ENCODE measurements around the gene BANP. TPM values are rescaled to one million over a fixed set of nuclear protein-coding genes. Genes with fewer than 3 reads are reported as not detected.
"Not testable (repeated sequence)": the region's sequence is repeated elsewhere in the genome, so short reads cannot be mapped to it uniquely, and the experiment has no call there.

The BANP gene
- total RNA-seq, 1 donor from 2014 or later = 12.6 TPM

DNA sequence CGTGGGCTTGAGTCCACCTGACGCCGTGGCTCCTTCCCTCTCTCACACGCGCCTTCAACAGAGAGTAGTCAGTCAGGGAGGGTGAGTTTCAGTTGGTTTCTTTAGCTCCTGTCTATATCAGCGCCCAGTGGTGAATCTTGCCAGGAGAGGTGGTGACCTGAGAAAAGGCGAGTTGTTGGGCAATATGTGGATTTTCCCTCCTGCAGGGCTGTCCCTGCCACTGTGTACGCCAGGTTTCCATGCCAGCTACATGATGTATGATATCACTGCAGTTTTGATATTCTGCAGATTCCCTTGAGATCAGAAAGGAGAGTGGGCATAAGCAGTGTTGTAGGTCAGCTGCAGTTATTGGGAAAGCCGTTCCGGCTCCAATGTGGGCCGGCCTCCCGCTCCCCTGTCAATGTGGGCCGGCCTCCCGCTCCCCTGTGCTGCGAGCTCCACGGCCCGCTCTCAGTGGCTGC, 31.4 kb downstream of the BANP start:
- intact Hi-C loops (cut with DNase I) = no loop called here
- no peak for ATAC-seq (ENCODE audit: poor library complexity)
- DNase-seq = no peak

DNA sequence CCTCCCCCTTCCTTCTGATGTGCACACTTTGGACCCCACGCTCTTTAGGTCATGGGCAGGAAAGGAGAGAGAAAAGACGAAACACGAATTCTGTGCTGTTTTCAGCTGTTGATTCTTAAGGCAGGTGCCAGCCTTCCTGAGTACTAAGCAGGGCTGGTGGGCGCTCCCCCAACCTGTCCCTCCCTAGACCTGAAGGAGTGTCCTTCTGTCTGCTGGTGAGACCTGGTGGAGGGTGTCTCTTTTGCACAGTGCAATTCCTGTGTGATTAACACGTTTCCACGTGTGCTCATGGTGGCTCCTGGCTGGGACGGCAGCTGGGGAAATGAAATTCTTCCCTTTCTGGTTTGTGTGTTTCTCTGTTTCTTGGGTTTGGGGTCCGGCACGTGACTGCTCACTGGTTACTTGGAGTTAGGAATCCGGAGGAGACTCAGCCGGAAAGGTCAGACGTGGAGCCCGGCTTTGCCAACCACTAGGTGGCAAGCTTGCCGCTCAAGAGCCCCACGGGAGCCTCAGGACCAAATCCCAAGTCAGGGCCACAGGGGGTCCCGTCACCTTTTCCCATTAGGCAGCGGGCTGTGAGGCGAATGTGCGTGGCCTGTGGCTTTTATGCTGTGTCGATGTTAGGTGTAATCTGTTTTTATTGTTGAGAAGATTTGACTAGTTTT, 32.0 kb downstream of the BANP start:
- DNase-seq; intact Hi-C loops (cut with DNase I): not testable (repeated sequence)
- ATAC-seq (ENCODE audit: poor library complexity) = peak; percentile 89

DNA sequence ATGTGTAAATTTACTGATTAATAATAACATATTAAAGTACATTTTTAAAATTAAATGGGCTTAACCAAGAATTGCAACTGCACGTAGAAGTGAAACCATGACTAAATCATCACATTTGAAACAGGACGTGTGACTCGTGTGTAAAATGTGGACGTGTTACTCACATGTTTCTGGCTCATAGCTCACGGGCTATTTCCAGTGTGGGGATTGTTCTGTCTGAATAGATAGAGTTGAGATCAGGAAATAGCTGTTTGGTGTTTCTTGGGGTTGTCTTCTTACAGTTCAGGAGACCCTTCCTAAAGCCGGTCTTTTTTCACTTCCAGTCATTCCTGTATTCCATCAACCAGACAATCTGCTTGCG, 32.5 kb downstream of the BANP start:
- intact Hi-C loops (cut with DNase I) = not testable (repeated sequence)

DNA sequence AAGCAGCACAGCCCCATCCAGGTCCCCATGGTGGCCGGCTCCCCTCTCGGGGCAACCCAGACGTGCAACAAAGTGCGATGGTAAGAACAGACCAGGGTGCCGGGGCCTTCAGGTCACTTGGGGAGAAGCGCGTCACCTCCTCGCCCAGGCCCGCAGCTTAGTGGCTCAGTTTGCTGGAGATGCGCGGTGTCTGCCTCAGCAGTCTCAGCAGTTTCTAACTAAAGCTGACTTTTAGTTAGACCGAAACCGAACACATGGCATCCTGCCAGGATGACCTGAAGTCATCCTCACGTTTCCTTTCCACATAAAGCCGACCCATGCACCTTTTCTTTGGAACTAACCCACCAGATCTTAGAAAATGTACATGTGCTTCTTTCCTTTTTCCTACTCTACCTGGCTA, 32.9 kb downstream of the BANP start:
- intact Hi-C loops (cut with DNase I); ATAC-seq (ENCODE audit: poor library complexity); DNase-seq: not testable (repeated sequence)

More for the DNA sequence above, 32.5 kb downstream of the BANP start:
- DNase-seq; ATAC-seq (ENCODE audit: poor library complexity): not testable (repeated sequence)

DNA sequence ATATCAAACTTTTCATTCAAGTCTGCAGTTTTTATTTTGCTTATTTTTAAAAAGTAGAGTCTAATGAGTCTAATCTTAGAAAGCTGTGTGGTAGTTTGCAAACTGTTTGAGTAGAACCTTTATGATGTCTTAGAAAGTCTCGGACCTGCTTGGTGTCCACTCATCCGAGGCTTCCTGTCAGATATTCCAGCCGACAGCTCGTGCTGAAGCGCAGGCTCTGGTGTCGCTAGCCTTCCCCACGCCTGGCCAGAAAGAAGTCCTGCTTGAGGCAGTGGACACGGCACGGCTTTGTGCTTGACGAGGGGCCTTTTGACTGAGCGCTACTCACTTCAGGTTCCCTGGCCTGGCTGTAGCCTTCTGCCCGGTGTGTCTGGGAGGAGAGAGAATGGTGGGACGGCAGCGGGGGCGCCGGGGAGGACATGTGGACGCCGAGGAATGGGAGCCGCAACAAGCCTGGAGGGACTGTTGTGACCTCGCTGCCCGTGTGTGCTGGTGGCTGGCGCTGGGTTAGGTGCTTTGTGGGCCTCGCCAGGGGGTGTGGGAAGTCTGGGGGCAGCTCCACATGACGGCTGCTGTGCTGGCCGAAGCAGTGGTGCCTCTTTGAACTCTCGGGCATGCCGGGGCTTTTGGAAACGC, 33.5 kb downstream of the BANP start:
- intact Hi-C loops (cut with DNase I) = no loop called here
- ATAC-seq (ENCODE audit: poor library complexity) = no peak
- no peak for DNase-seq

DNA sequence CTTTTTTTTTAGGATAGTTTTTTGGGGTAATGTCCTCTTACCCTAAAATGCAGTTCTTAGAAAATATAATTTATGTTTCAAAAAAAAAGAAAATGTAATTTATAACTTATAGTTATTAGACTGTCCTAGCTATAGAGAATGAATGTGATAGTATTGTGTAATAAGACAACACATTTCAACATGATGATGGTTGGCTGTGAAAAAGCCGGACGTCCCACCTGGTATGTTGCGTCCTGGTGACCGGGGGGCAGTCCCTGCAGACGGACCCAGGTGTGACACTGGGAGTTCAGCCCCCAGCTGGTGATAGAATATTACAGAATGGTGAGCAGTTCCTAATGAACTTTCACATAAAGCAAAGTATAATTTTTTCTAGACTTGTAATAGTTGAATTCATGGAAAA, 34.3 kb downstream of the BANP start:
- intact Hi-C loops (cut with DNase I); ATAC-seq (ENCODE audit: poor library complexity); DNase-seq: not testable (repeated sequence)

DNA sequence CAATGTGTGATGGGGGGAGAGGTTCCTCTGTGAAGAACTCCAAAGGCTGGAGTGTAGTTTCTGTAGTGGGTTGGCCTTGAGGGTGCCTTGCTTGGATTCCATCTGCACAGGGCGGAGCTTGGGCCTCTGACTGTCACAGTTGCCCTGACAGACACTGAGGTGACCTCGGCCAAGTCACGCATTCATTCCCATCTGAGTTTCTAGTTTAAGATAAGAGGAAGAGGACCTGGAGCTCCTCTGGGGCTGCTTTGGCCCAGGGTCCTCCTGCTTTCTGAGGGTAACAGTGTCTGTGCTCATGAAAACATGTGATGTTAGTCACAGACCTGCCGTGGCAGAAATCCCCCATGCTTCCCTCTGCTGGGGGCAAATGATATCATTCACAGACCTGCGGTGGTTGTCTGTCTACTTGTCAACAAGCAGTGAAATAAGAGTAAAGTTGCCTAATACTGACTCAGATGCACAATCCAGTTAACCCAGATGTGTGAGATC, 35.2 kb downstream of the BANP start:
- intact Hi-C loops (cut with DNase I); DNase-seq: not testable (repeated sequence)
- ATAC-seq (ENCODE audit: poor library complexity) = peak; percentile 39

DNA sequence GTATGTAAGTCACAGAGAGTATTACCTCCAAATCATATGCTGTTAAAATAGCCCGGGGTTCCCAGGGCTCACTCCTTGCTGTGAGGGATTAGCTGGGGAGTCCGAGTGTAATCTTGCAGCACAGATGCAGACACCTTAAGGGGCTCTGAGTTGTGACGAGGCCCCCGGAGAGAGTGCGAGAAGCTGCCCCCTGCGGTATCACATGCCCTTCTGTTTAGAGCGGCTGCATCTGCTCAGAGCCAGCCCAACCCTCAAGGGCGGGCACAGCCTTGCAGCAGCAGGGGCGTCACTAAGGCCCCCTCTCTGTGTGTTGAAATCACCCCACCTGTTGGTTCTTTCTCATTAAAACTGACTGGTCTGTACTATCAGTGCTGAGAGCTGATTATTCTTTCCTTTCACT, 37.4 kb downstream of the BANP start:
- DNase-seq; ATAC-seq (ENCODE audit: poor library complexity); intact Hi-C loops (cut with DNase I): not testable (repeated sequence)

DNA sequence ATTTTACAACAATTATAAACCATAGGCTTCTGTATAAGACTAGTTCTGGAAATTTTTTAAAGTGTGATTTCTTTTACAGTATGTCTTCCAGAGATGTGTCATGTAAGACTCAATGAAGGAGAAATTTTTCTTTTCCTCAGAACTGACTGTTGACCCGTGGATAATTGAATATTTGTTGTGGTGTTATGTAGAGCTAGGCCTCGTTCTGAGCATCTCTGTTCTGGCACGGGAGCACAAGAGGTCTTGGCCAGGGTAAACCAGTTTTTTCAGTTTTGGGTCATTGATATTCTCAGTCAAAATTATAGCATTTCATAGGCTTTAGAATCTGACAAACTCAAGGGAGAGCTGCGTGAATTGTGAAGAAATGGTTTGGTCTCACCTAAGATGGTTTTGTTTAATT, 39.0 kb downstream of the BANP start:
- intact Hi-C loops (cut with DNase I); ATAC-seq (ENCODE audit: poor library complexity); DNase-seq: not testable (repeated sequence)

DNA sequence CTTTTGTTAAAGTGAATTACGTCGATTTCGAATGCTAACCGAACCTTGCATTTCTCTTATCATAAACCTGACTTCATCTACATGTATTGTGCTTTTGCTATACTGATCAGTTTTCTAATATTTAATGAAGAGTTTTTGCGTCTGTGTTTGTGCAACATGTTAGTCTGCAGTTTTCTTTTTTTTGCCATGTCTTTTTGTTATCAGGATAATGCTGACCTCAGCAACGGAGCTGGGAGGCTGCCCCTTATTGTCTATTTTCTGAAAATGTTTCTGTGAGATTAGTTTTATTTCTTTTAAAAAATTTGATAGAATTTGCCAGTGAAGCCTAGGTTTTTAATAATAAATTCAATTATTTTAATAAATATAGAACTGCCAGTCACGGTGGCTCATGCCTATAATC, 40.9 kb downstream of the BANP start:
- DNase-seq; intact Hi-C loops (cut with DNase I); ATAC-seq (ENCODE audit: poor library complexity): not testable (repeated sequence)

DNA sequence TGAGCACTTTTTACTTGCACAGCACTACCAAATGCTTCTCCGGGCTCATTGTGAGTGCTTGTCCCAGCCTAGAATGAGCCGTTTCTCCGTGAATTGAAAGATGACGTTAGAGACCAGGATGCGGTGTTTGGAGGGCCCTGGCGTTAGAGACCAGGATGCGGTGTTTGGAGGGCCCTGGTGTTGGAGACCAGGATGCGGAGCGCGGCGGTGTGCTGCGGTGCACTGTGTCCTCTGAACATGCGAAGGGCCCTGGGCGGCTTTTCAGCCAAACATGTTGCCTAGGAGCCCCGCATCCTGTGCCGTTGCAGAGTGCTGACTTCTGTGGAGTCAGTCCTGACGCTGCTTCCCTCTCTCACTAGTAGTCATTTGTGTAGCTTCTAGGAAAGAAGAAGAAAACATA, 42.7 kb downstream of the BANP start:
- DNase-seq (no peak), ATAC-seq (ENCODE audit: poor library complexity) (no peak)
- intact Hi-C loops (cut with DNase I) = no loop called here

DNA sequence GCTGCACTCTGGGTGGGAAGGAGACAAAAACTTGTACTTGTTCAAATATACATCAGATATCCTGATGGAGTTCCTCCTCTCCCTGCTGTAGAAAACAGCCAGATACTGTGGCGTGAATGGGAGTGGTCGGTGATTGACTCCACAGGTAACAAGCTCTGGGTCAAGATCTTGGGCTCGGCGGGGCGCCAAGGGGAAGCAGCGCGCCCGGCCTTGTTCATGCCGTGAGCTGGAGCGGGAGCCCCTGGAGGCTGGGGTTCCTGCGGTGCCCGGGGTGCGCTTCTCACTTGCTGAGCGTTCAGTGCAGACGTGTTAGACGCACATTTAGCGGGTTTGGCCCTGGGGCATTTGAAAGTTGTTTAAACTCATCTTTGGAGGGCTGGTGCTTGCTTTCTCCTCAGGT, 44.4 kb downstream of the BANP start:
- intact Hi-C loops (cut with DNase I) = no loop called here
- DNase-seq = no peak
- no peak for ATAC-seq (ENCODE audit: poor library complexity)

DNA sequence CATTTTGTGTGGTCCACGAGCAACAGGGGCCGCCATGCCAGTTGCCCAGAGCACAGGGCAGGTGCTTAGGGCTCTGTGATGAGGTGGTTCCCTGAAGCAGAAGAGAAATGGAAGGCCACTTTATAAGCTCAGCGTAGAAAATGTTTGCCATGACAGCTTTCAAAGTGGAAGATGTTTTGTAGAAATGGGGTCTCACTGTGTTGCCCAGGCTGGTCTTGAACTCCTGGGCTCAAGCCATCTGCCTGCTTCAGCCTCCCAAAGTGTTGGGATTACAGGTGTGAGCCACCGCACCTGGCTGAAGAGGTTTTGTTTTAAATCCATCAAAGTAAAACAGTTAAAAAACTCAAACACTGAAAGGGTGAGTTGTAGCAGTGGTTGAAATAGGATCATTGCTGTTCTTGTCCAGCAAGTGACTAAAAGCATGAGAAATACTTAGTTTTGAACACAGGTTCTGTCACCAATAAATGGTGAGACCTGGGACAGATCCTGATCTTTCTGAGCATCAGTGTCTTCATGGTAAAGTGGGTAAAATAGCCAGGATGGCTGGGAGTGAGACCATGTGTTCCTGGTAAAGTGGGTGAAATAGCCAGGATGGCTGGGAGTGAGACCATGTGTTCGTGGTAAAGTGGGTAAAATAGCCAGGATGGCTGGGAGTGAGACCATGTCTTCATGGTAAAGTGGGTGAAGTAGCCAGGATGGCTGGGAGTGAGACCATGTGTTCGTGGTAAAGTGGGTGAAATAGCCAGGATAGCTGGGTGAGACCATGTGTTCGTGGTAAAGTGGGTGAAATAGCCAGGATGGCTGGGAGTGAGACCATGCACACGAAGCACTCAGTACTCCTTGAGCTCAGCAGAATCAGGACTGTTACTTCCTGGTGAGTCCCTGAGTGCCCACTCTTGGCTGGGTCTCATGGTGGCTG, 46.0 kb downstream of the BANP start:
- ATAC-seq (ENCODE audit: poor library complexity) = no peak
- intact Hi-C loops (cut with DNase I) = no loop called here
- no peak for DNase-seq

DNA sequence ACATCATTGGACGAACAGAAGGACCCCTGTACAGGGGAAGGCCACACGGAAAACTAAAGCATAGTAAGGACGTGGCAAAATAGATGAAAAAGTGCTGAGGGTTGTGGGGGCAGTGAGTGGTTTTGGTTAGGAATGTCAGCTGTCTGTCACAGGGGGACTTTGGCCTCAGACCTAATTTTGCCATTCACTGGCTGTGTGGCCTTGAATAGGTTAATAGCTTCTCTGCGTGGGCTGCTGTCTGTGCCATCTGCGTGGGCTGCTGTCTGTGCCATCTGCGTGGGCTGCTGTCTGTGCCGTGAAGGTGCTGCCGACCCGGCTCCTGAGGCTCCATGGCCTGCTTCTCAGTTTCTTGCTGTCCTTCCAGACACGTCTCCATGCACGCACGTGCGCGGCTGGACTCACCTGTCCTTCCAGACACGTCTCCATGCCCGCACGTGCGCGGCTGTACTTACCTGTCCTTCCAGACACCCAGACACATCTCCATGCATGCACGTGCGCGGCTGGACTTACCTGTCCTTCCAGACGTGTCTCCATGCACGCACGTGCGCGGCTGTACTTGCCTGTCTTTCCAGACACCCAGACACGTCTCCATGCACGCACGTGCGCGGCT, 47.1 kb downstream of the BANP start:
- ATAC-seq (ENCODE audit: poor library complexity); intact Hi-C loops (cut with DNase I); DNase-seq: not testable (repeated sequence)

DNA sequence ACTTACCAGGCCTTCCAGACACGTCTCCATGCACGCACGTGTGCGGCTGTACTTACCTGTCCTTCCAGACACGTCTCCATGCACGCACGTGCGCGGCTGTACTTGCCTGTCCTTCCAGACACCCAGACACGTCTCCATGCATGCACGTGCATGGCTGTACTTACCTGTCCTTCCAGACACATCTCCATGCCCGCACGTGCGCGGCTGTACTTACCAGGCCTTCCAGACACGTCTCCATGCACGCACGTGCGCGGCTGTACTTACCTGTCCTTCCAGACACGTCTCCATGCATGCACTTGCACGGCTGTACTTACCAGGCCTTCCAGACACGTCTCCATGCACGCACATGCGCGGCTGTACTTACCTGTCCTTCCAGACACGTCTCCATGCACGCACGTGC, 47.8 kb downstream of the BANP start:
- intact Hi-C loops (cut with DNase I) = not testable (repeated sequence)

DNA sequence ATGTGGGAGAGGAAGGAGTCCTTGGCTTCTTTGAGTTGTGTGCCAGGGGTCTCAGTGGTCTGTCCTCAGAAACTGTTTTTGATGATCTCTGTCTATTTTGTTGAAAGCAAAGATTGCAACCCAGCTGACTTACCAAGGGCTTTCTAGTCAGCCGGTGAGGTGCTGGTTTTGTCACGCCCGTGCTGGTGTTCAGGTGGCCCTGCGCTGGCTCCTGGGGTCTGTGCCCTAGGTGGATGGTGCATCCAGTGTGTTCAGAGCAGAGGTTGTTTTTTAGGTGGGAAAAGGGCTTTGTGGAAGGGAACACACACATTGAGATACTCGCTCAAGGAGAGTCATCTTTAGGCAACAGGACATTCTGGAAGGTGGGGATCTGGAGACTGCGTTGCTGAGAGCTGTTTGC, 51.0 kb downstream of the BANP start:
- ATAC-seq (ENCODE audit: poor library complexity) = no peak
- intact Hi-C loops (cut with DNase I) = no loop called here
- DNase-seq = no peak

More for the DNA sequence above, 47.8 kb downstream of the BANP start:
- ATAC-seq (ENCODE audit: poor library complexity); DNase-seq: not testable (repeated sequence)

DNA sequence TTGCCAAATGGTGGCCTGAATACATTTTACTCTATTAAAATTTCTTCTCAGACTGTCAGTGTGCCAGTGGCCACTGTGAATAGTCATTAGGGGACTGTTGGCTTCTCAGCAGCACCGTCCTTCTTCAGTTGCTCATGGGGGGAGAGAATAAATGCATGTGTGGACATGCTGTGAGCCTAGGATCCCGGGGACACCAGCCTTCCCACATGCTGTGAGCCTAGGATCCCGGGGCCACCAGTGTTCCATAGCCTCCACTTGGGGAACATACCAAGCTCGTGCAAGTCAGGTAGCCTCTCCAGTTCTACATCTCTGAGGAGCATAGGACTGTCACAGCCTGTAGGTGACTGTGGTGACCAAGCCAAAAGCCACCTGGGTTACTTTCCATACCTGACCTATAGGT, 51.5 kb downstream of the BANP start:
- DNase-seq = no peak
- intact Hi-C loops (cut with DNase I) = no loop called here
- no peak for ATAC-seq (ENCODE audit: poor library complexity)

DNA sequence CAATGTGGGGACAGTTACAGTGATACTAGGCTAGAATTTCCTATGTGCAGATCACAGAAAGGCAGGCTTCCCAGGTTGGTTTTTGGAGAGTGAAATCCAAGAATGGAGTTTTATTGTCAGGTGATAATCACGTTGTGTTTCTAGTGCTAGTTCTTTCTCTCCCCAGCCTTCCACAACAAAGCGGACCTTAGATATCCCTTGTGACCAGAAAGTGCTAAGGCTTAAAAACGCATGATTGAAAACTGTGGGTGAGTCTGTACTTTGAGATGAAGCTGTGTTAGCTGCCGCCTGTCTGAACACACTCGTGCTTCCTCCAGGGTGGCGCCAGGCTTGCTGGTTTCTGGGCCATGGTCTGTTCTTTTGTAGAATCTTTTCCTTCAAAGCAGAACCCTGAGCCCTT, 52.1 kb downstream of the BANP start:
- DNase-seq = no peak
- no peak for ATAC-seq (ENCODE audit: poor library complexity)
- intact Hi-C loops (cut with DNase I) = no loop called here

DNA sequence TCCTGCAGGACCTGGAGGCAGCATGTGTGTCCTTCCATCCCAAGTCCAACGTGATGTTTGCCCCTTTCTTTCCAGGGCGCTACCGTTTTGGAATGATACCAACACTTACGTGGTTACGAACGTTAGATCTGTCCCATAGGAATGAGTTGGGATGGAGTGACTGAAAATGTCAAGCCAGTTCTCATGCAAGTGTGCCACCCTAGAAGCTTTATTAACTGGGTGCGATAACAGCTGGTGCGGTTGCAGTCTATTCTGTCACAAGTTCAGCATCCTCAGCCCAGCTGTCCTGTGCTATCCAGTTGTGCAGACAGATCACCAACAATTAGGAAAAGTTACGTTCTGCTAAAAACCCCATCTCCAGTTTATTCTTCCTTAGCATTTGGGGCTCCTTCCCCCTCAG, 52.5 kb downstream of the BANP start:
- DNase-seq = no peak
- intact Hi-C loops (cut with DNase I) = no loop called here
- no peak for ATAC-seq (ENCODE audit: poor library complexity)

All from Right ventricle myocardium superior (tissue), 1 donor.